Smooth muscle cell (in vitro differentiated cells): Measurements from ENCODE around the gene CSRNP2. TPM values are rescaled to one million over a fixed set of nuclear protein-coding genes. Genes with fewer than 3 reads are reported as not detected.

ENCODE experiments used
- DNase-seq: peaks from one replicate; lab custom pipeline; 2025; ENCODE audit not compliant: unreplicated experiment; lab: John Stamatoyannopoulos, UW
- H2AFZ ChIP-seq: fragments of 200-600 bp; sonication (generic); 2 replicates; pipeline ENCODE4 v1.6.0; 2016; ENCODE audit warnings: antibody characterized with exemption, low read depth, mild to moderate bottlenecking
- H3F3A ChIP-seq: fragments of 200-600 bp; sonication (generic); 2 replicates; pipeline ENCODE4 v1.6.0; 2017; ENCODE audit warnings: antibody characterized with exemption, low read depth
- H3K27ac ChIP-seq: fragments of 200-600 bp; sonication (generic); 2 replicates; pipeline ENCODE4 v1.5.1; 2016; ENCODE audit warnings: low read depth, mild to moderate bottlenecking
- H3K27me3 ChIP-seq: fragments of 200-600 bp; sonication (generic); 2 replicates; pipeline ENCODE4 v1.6.1; 2016; ENCODE audit warnings: low read depth, mild to moderate bottlenecking
- H3K36me3 ChIP-seq: fragments of 200-600 bp; sonication (generic); 2 replicates; pipeline ENCODE4 v1.5.1; 2016; ENCODE audit warnings: low read depth
- H3K4me1 ChIP-seq: fragments of 200-600 bp; sonication (generic); 2 replicates; pipeline ENCODE4 v1.5.1; 2016; ENCODE audit warnings: low read depth
- H3K4me2 ChIP-seq: fragments of 200-600 bp; sonication (generic); 2 replicates; pipeline ENCODE4 v1.6.0; 2016; ENCODE audit warnings: mild to moderate bottlenecking
- H3K4me3 ChIP-seq: fragments of 200-600 bp; sonication (generic); 2 replicates; pipeline ENCODE4 v1.5.1; 2016; ENCODE audit warnings: mild to moderate bottlenecking
- H3K79me2 ChIP-seq: fragments of 200-600 bp; sonication (generic); 2 replicates; pipeline ENCODE4 v1.6.0; 2016; ENCODE audit warnings: low read depth, mild to moderate bottlenecking
- H3K9ac ChIP-seq: fragments of 200-600 bp; sonication (generic); 2 replicates; pipeline ENCODE4 v1.6.0; 2016; ENCODE audit warnings: low read depth
- H3K9me3 ChIP-seq: fragments of 200-600 bp; sonication (generic); replicated peaks from 2 replicates; pipeline ENCODE4 v1.5.1; 2016; ENCODE audit warnings: low read depth
- H4K20me1 ChIP-seq: fragments of 200-600 bp; sonication (generic); 2 replicates; pipeline ENCODE4 v1.6.0; 2016; ENCODE audit warnings: low read depth
- CTCF ChIP-seq: fragments of 200-600 bp; sonication (generic); IDR thresholded peaks from 2 replicates; pipeline ENCODE4 v1.5.1; 2017; ENCODE audit warnings: borderline replicate concordance, mild to moderate bottlenecking, antibody characterized with exemption; ENCODE audit not compliant: insufficient read depth, poor library complexity, severe bottlenecking
- WGBS: methylation state at CpG from one replicate; pipeline ENCODE4 v1.1.7; 2016; ENCODE audit warnings: low lambda C conversion rate; 5-methylcytosine and 5-hydroxymethylcytosine counted together
- polyA plus RNA-seq: library from polyadenylated mRNA; unstranded; fragments of >200 nt; fragmentation: Nextera tagmentation; extraction: Ambion mirVana; gene quantifications from 2 replicates; pipeline ENCODE4 v1.2.1, GENCODE V29; 2016
- total RNA-seq: library from RNA; depleted of rRNA; stranded (reverse); fragments of >200 nt; gene quantifications from 2 replicates; pipeline ENCODE4 v1.2.3, GENCODE V29; 2014

The CSRNP2 gene
- total and polyA plus RNA-seq, 2 experiments from 2014 or later = 26.3 to 33.8 TPM

- no peak for TF ChIP-seq CTCF
- Histone ChIP-seq H3K9me3 (no peaks in the 10 kb centered on the region), H3K4me1 (no peaks in the 10 kb centered on the region), H2AFZ (no peak overlapping the region), H3K79me2 (no peaks in the 10 kb centered on the region), H3K9ac (no peak overlapping the region), H3K4me3 (no peak overlapping the region), H3F3A (no peaks in the 10 kb centered on the region), H3K36me3 (peaks cover 24% of the 10 kb centered on the region), H3K27me3 (no peaks in the 10 kb centered on the region), H4K20me1 (no peaks in the 10 kb centered on the region), H3K4me2 (no peak overlapping the region), H3K27ac (no peak overlapping the region)
- DNase-seq = no peak
Observed at GRCh38 chr12:51103977-51104376, 20.6 kb upstream of the CSRNP2 start.

- H3K36me3 ChIP-seq = no peaks in the 10 kb centered on the region
- WGBS = 63% methylated on average over 1 of the region's 1 CpG
- H3F3A ChIP-seq = no peaks in the 10 kb centered on the region
- no peak for TF ChIP-seq CTCF
- no peak overlapping the region for H3K4me3 ChIP-seq
- no peaks in the 10 kb centered on the region for H3K4me1 ChIP-seq
- no peak overlapping the region for H3K4me2 ChIP-seq
- H3K9me3 ChIP-seq = no peaks in the 10 kb centered on the region
- no peak for DNase-seq
- no peaks in the 10 kb centered on the region for H4K20me1 ChIP-seq
- no peak overlapping the region for H2AFZ ChIP-seq
- H3K9ac ChIP-seq = no peak overlapping the region
- no peak overlapping the region for H3K27ac ChIP-seq
- H3K79me2 ChIP-seq = no peaks in the 10 kb centered on the region
- no peaks in the 10 kb centered on the region for H3K27me3 ChIP-seq
Observed at GRCh38 chr12:51098611-51099010, 15.2 kb upstream of the CSRNP2 start.

GRCh38 chr12:51090705-51091229 is 7.4 kb upstream of the CSRNP2 start:
- Histone ChIP-seq H2AFZ (no peak overlapping the region), H3K79me2 (no peaks in the 10 kb centered on the region), H3K36me3 (no peaks in the 10 kb centered on the region), H3K9me3 (no peaks in the 10 kb centered on the region), H3K4me3 (no peak overlapping the region), H3K27me3 (no peaks in the 10 kb centered on the region), H3K4me1 (no peaks in the 10 kb centered on the region), H4K20me1 (no peaks in the 10 kb centered on the region), H3K4me2 (no peak overlapping the region), H3F3A (no peaks in the 10 kb centered on the region), H3K27ac (no peak overlapping the region), H3K9ac (no peak overlapping the region)
- WGBS = over 99% methylated on average over 10 of the region's 10 CpGs
- TF ChIP-seq CTCF = no peak
- DNase-seq = no peak

- WGBS = 98% methylated on average over 3 of the region's 3 CpGs
- H3K9me3 ChIP-seq = no peaks in the 10 kb centered on the region
- H3K9ac ChIP-seq = no peak overlapping the region
Observed at GRCh38 chr12:51087818-51088217, 4.4 kb upstream of the CSRNP2 start.

More at GRCh38 chr12:51087818-51088217, 4.4 kb upstream of the CSRNP2 start:
- H3K4me3 ChIP-seq = no peak overlapping the region
- no peaks in the 10 kb centered on the region for H3K36me3 ChIP-seq
- peaks cover 8% of the 10 kb centered on the region for H3F3A ChIP-seq
- H4K20me1 ChIP-seq = no peaks in the 10 kb centered on the region
- no peaks in the 10 kb centered on the region for H3K27me3 ChIP-seq
- no peak overlapping the region for H3K27ac ChIP-seq
- TF ChIP-seq CTCF = no peak
- peaks cover under 1% of the 10 kb centered on the region for H3K79me2 ChIP-seq
- no peak for DNase-seq
- no peak overlapping the region for H3K4me2 ChIP-seq
- H3K4me1 ChIP-seq = no peaks in the 10 kb centered on the region
- no peak overlapping the region for H2AFZ ChIP-seq
